ENCODE results near the gene AGAP2. TPM values are rescaled to one million over a fixed set of nuclear protein-coding genes. Genes with fewer than 3 reads are reported as not detected.

The AGAP2 gene
- total RNA-seq = 1 to 10 TPM in 1 of 2 donors, under 1 TPM in 1; 0.33 to 1.0 TPM

GRCh38 chr12:57738661-57739237 lies at the start of gene AGAP2:
Gene AGAP2, minus strand, starts transcription at chr12:57738742. Its CDS starts 496 bp downstream, at chr12:57738246.
- Histone ChIP-seq H3K4me1 (peaks cover 31% of the 10 kb centered on the region), H3K27ac (no peak within 1 kb of the TSS), H3K27me3 (peaks cover 11 to 48% of the 10 kb centered on the region in 2 donors), H3K9me3 (no peaks in the 10 kb centered on the region), H3K36me3 (replicated peaks in 1 of 2; ENCODE audit: insufficient read depth in 1 of 2, low read depth in 2 of 2) (no peaks in the 10 kb centered on the region), H3K4me3 (no peak within 1 kb of the TSS)
- no peak for ATAC-seq
- intact Hi-C loops (cut with DNase I) = no loop called here
- no peak for DNase-seq
- TF ChIP-seq CTCF (IDR thresholded peaks at IDR 0.05) (no peak), POLR2A (IDR thresholded peaks at IDR 0.05) (no peak)
- 4 to 21% methylated on average over 32 to 34 of the region's 36 CpGs for WGBS, 2 donors

- ATAC-seq (no peak), DNase-seq (no peak)
- 87% methylated on average over 11 of the region's 11 CpGs for WGBS, 2 donors
- TF ChIP-seq POLR2A (IDR thresholded peaks at IDR 0.05) (no peak), CTCF (IDR thresholded peaks at IDR 0.05) (no peak)
- Histone ChIP-seq H3K27ac (no peak overlapping the region), H3K4me1 (peaks cover 24% of the 10 kb centered on the region), H3K36me3 (replicated peaks in 1 of 2; ENCODE audit: insufficient read depth in 1 of 2, low read depth in 2 of 2) (peaks cover 0 to 14% of the 10 kb centered on the region in 2 donors), H3K4me3 (no peak overlapping the region), H3K9me3 (no peaks in the 10 kb centered on the region), H3K27me3 (no peaks in the 10 kb centered on the region)
- intact Hi-C loops (cut with DNase I) = no loop called here
Observed at GRCh38 chr12:57783861-57784260, 45.3 kb upstream of the AGAP2 start.

GRCh38 chr12:57783466-57783801 lies 44.9 kb upstream of the AGAP2 start:
- Histone ChIP-seq H3K27ac (no peak overlapping the region), H3K27me3 (no peaks in the 10 kb centered on the region), H3K9me3 (no peaks in the 10 kb centered on the region), H3K4me1 (peaks cover 28% of the 10 kb centered on the region), H3K4me3 (peak overlapping the region in 1 of 2 donors; percentile 98), H3K36me3 (replicated peaks in 1 of 2; ENCODE audit: insufficient read depth in 1 of 2, low read depth in 2 of 2) (peaks cover 0 to 14% of the 10 kb centered on the region in 2 donors)
- intact Hi-C loops (cut with DNase I) = no loop called here
- no peak for TF ChIP-seq POLR2A (IDR thresholded peaks at IDR 0.05)
- no peak for TF ChIP-seq CTCF (IDR thresholded peaks at IDR 0.05)
- 71 to 83% methylated on average over 12 of the region's 12 CpGs for whole genome bisulfite sequencing, 2 donors
- no peak for ATAC-seq
- DNase-seq = no peak

GRCh38 chr12:57782608-57783465 lies 44.3 kb upstream of the AGAP2 start, which contains the start of gene TSFM:
Gene TSFM, plus strand, starts transcription at chr12:57782787. Its CDS starts 15 bp downstream, at chr12:57782802.
- Histone ChIP-seq H3K36me3 (replicated peaks in 1 of 2; ENCODE audit: insufficient read depth in 1 of 2, low read depth in 2 of 2) (peaks cover 0 to 14% of the 10 kb centered on the region in 2 donors), H3K27ac (peak within 1 kb of the TSS; percentile 55 to 76 (median 72)), H3K4me3 (peak within 1 kb of the TSS; percentile 64 to 98), H3K9me3 (no peaks in the 10 kb centered on the region), H3K27me3 (no peaks in the 10 kb centered on the region), H3K4me1 (peaks cover 28% of the 10 kb centered on the region)
- WGBS, 2 donors = 0% methylated on average over 37 to 45 of the region's 45 CpGs
- intact Hi-C loops (cut with DNase I) = no loop called here
- ATAC-seq (peak; percentile 98), DNase-seq (peak; percentile 95 to 97 (median 96))
- TF ChIP-seq POLR2A (IDR thresholded peaks at IDR 0.05) (peak; percentile 37 to 84 (median 82)), CTCF (IDR thresholded peaks at IDR 0.05) (peak; percentile 86 to 98 (median 97))
